Fibroblast of upper back skin (primary cell): Measurements from ENCODE around the gene LGALS16.
"Not testable (repeated sequence)": the region's sequence is repeated elsewhere in the genome, so short reads cannot be mapped to it uniquely, and the experiment has no call there.

Source experiments
- DNase-seq: peaks from one replicate; pipeline ENCODE4 v3.0.0-alpha.2; 2013

The LGALS16 gene

GRCh38 chr19:39655613-39656012 lies at the start of gene LGALS16:
Gene LGALS16 (plus strand): TSS chr19:39655913. CDS start chr19:39655962, 49 bp downstream.
- DNase-seq = no peak

- DNase-seq = no peak
Measured at GRCh38 chr19:39607021-39607420, 48.7 kb upstream of the LGALS16 start.

- no peak for DNase-seq
Measured at GRCh38 chr19:39607561-39607960, 48.2 kb upstream of the LGALS16 start.

GRCh38 chr19:39613597-39613996 lies 42.1 kb upstream of the LGALS16 start:
- no peak for DNase-seq

GRCh38 chr19:39617745-39618144 lies 38.0 kb upstream of the LGALS16 start:
- DNase-seq = no peak

- no peak for DNase-seq
Measured at GRCh38 chr19:39623946-39624345, 31.8 kb upstream of the LGALS16 start.

- DNase-seq = not testable (repeated sequence)
Measured at GRCh38 chr19:39627631-39628030, 28.1 kb upstream of the LGALS16 start.

- DNase-seq = no peak
Measured at GRCh38 chr19:39631178-39631577, 24.5 kb upstream of the LGALS16 start.

GRCh38 chr19:39631626-39632025 lies 24.1 kb upstream of the LGALS16 start:
- no peak for DNase-seq

GRCh38 chr19:39637891-39638290 lies 17.8 kb upstream of the LGALS16 start:
- DNase-seq = no peak

GRCh38 chr19:39641773-39642172 lies 13.9 kb upstream of the LGALS16 start:
- no peak for DNase-seq

GRCh38 chr19:39643591-39643990 lies 12.1 kb upstream of the LGALS16 start:
- DNase-seq = no peak

- peak; percentile 11 for DNase-seq
Measured at GRCh38 chr19:39645800-39646411, 9.8 kb upstream of the LGALS16 start.

GRCh38 chr19:39647918-39648317 lies 7.8 kb upstream of the LGALS16 start:
- DNase-seq = no peak

GRCh38 chr19:39659791-39660190 lies 4.1 kb downstream of the LGALS16 start:
- no peak for DNase-seq

GRCh38 chr19:39660661-39661060 lies 4.9 kb downstream of the LGALS16 start:
- DNase-seq = no peak

- DNase-seq = no peak
Measured at GRCh38 chr19:39661565-39661964, 5.9 kb downstream of the LGALS16 start.

- not testable (repeated sequence) for DNase-seq
Measured at GRCh38 chr19:39669860-39670259, 14.1 kb downstream of the LGALS16 start.

GRCh38 chr19:39670998-39671397 lies 15.3 kb downstream of the LGALS16 start:
- no peak for DNase-seq

- peak; percentile 28 for DNase-seq
Measured at GRCh38 chr19:39671739-39672363, 16.1 kb downstream of the LGALS16 start.

GRCh38 chr19:39672473-39672872 lies 16.8 kb downstream of the LGALS16 start:
- no peak for DNase-seq

- DNase-seq = not testable (repeated sequence)
Measured at GRCh38 chr19:39673862-39674261, 18.1 kb downstream of the LGALS16 start.

- DNase-seq = no peak
Measured at GRCh38 chr19:39676004-39676403, 20.3 kb downstream of the LGALS16 start.

- DNase-seq = no peak
Measured at GRCh38 chr19:39677961-39678889, 22.5 kb downstream of the LGALS16 start.
